HEK293T (cell line): ENCODE data around the gene BDNF.

Experiments
- FOXM1 ChIP-seq: fragments of 450-650 bp; IDR thresholded peaks from 2 replicates; pipeline ENCODE4 v1.6.1; 2017; ENCODE audit warnings: mild to moderate bottlenecking, borderline replicate concordance
- HDGF ChIP-seq: fragments of 450-650 bp; IDR thresholded peaks from 2 replicates; pipeline ENCODE4 v1.6.1; 2017; ENCODE audit warnings: antibody characterized with exemption, borderline replicate concordance
- PKNOX1 ChIP-seq: fragments of 450-650 bp; IDR thresholded peaks from 2 replicates; pipeline ENCODE4 v1.6.1; 2016
- SP1 ChIP-seq: fragments of 450-650 bp; IDR thresholded peaks from 2 replicates; pipeline ENCODE4 v1.6.1; 2017
- SUZ12 ChIP-seq: fragments of 450-650 bp; IDR thresholded peaks from 2 replicates; pipeline ENCODE4 v1.6.1; 2016; ENCODE audit warnings: mild to moderate bottlenecking
- TARDBP ChIP-seq: fragments of 450-650 bp; IDR thresholded peaks from 2 replicates; pipeline ENCODE4 v1.6.1; 2016

- TF ChIP-seq TARDBP (no peak), FOXM1 (no peak), SP1 (no peak), SUZ12 (no peak), HDGF (no peak), PKNOX1 (no peak)
Measured at GRCh38 chr11:27612932-27613880, 87.0 kb downstream of the BDNF start.
